Activated CD4-positive, alpha-beta memory T cell treated with anti-CD3 and anti-CD28 coated beads, Interleukin-2, amount 10 ng/mL, durations not matched to agents 7 days and 5 days (primary cell): ENCODE data around the gene IFI16. TPM values are rescaled to one million over a fixed set of nuclear protein-coding genes. Genes with fewer than 3 reads are reported as not detected.
A peak's percentile ranks its signal among the peaks of the same experiment; 100 is the strongest.
"Not testable (repeated sequence)": the region's sequence is repeated elsewhere in the genome, so short reads cannot be mapped to it uniquely, and the experiment has no call there.

ENCODE experiments used
- CTCF ChIA-PET: fragments of 350-600 bp; sonication (Branson Sonifier 250); formaldehyde crosslinking; loops from one replicate; lab custom pipeline; 2021; ENCODE audit warnings: antibody characterized with exemption, inconsistent platforms; lab: Charles Lee
- POLR2A ChIA-PET: fragments of 350-600 bp; sonication (Branson Sonifier 250); formaldehyde crosslinking; loops from one replicate; lab custom pipeline; 2021; ENCODE audit warnings: antibody characterized with exemption; lab: Charles Lee
- DNase-seq: peaks from one replicate; pipeline ENCODE4 v3.0.0-alpha.2; 2020
- H3K27ac Mint-ChIP-seq: one replicate; pipeline ENCODE4 v1.8.0; 2021; ENCODE audit warnings: mild to moderate bottlenecking, mixed read lengths
- H3K27me3 Mint-ChIP-seq: one replicate; pipeline ENCODE4 v1.8.0; 2021; ENCODE audit warnings: mixed read lengths
- H3K36me3 Mint-ChIP-seq: one replicate; pipeline ENCODE4 v1.8.0; 2021; ENCODE audit warnings: low read depth, mixed read lengths
- H3K4me1 Mint-ChIP-seq: one replicate; pipeline ENCODE4 v1.8.0; 2021; ENCODE audit warnings: mixed read lengths
- H3K4me3 Mint-ChIP-seq: one replicate; pipeline ENCODE4 v1.8.0; 2021; ENCODE audit warnings: mild to moderate bottlenecking, mixed read lengths
- H3K9me3 Mint-ChIP-seq: one replicate; pipeline ENCODE4 v1.8.0; 2021; ENCODE audit warnings: mixed read lengths
- total RNA-seq, 2 experiments: library from RNA; stranded (reverse); gene quantifications; one replicate each; pipeline ENCODE4 v1.2.3, GENCODE V29; 2021

The IFI16 gene
- total RNA-seq, 2 experiments from 2014 or later = 394 to 395 TPM

DNA sequence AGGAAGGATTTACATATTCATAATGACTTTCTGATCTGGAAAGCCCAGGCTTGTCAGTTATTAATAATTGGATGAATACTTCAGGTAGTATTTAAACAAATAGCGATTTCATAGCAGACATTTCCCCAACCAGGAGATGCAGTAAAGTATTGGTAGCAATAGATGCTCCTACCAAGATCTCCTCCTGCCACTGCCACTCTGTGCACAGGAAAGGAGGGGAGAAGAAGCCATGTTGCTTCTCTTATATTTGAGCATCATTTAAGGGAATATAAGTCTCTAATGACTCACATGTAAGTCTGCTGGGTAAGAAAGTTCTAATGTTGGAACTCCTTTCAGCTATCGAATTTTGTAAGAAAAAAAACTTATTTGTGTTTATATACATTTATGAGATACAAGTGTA is 420 bp upstream of the IFI16 start:
- ChIA-PET POLR2A (interaction anchor here (0.6 to 6.4 kb wide), 24 partner anchors 9 to 1253 kb away, joined by 3 to 260 read pairs (median 8); partner anchors contain the start of genes AIM2, DCAF8, PYHIN1 and TAGLN2), CTCF (interaction anchor here (1.1 to 2.6 kb wide), 8 partner anchors 9 to 215 kb away, joined by 3 to 15 read pairs (median 5); partner anchors contain the start of gene AIM2)
- H3K4me3 Mint-ChIP-seq = peak overlapping the region; percentile 99
- DNase-seq = no peak
- H3K27me3 Mint-ChIP-seq = no peaks in the 10 kb centered on the region
- peaks cover 38% of the 10 kb centered on the region for H3K4me1 Mint-ChIP-seq
- H3K36me3 Mint-ChIP-seq = peaks cover 59% of the 10 kb centered on the region
- peak overlapping the region; percentile 100 for H3K27ac Mint-ChIP-seq
- H3K9me3 Mint-ChIP-seq = no peaks in the 10 kb centered on the region

DNA sequence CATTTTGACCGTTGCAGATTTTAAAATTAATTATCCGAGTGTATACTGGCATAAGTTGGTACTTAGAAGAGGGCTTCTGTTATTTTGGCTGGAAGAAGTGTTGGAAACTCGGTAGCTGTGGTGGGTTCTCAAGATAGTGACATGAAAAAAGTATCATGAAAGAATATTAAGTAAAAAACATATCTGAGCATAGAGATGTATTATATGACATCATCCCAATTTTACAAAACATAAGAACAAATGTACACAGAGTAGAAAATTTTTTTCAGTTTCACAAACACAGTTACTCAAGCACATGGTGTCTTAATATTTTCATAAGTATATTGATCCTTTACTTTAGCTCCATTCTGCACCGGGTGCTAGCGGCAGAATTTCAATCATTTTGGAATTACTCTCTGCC is 684 bp downstream of the IFI16 start:
- H3K4me1 Mint-ChIP-seq = peaks cover 46% of the 10 kb centered on the region
- H3K27ac Mint-ChIP-seq = peak overlapping the region; percentile 100
- CTCF ChIA-PET = interaction anchor here (1.1 to 2.6 kb wide), 4 partner anchors 12 to 66 kb away, joined by 3 to 12 read pairs (median 8); partner anchors contain the start of gene AIM2
- no peaks in the 10 kb centered on the region for H3K9me3 Mint-ChIP-seq
- peak overlapping the region; percentile 99 for H3K4me3 Mint-ChIP-seq
- no peaks in the 10 kb centered on the region for H3K27me3 Mint-ChIP-seq
- H3K36me3 Mint-ChIP-seq = peaks cover 68% of the 10 kb centered on the region
- no peak for DNase-seq
- POLR2A ChIA-PET = interaction anchor here (0.6 to 6.4 kb wide), 13 partner anchors 8 to 1869 kb away, joined by 4 to 260 read pairs (median 19); partner anchors contain the start of genes AIM2, PYHIN1 and TAGLN2

DNA sequence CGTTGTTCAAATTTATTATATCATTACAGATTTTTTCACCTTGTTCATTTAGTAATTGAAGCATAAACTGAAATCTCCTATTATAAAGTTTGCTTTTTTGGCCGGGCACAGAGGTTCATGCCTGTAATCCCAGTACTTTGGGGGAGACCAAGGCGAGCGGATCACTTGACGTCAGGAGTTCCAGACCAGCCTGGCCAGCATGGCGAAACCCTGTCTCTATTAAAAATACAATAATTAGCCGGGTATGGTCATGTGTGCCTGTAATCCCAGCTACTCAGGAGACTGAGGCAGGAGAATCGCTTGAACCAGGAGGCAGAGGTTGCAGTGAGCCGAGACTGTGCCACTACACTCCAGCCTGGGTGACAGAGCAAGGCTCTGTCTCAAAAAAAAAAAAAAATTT is 1.3 kb downstream of the IFI16 start:
- CTCF ChIA-PET = interaction anchor here (2.5 to 2.6 kb wide), 2 partner anchors 58 to 65 kb away, joined by 10 to 12 read pairs; partner anchors contain the start of gene AIM2
- H3K4me1 Mint-ChIP-seq = peaks cover 46% of the 10 kb centered on the region
- not testable (repeated sequence) for H3K9me3 Mint-ChIP-seq

DNA sequence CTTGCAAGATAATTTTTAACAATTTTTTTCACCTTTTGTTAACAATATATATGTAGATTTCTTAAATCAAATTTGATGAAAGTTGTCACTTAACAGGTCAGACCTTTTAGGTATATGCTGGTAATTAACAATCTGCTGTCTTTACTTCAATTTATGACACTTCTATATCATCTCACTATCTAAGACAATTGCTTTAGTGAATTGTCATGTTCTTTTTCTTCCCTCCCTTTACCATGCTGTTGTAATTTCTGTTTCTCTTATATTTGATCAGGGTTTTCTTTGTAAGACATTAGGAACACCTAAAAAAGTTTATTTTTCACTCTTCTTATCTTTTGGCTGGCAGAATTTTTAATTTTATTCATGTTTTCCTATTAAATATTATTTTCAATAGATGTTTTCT is 2.0 kb downstream of the IFI16 start:
- POLR2A ChIA-PET = interaction anchor here (1.3 to 6.4 kb wide), 8 partner anchors 14 to 913 kb away, joined by 3 to 260 read pairs (median 24); partner anchors contain the start of genes AIM2, PYHIN1 and TAGLN2
- H3K36me3 Mint-ChIP-seq = peaks cover 76% of the 10 kb centered on the region
- CTCF ChIA-PET = interaction anchor here (0.9 to 2.1 kb wide), 2 partner anchors 57 to 65 kb away, joined by 4 to 6 read pairs; partner anchors contain the start of gene AIM2
- no peaks in the 10 kb centered on the region for H3K9me3 Mint-ChIP-seq
- H3K4me3 Mint-ChIP-seq = peak overlapping the region; percentile 87
- peaks cover 50% of the 10 kb centered on the region for H3K4me1 Mint-ChIP-seq
- no peaks in the 10 kb centered on the region for H3K27me3 Mint-ChIP-seq
- peak overlapping the region; percentile 96 for H3K27ac Mint-ChIP-seq
- DNase-seq = no peak

More for the DNA sequence above, 1.3 kb downstream of the IFI16 start:
- POLR2A ChIA-PET = interaction anchor here (1.9 to 6.4 kb wide), 9 partner anchors 15 to 913 kb away, joined by 6 to 260 read pairs (median 34); partner anchors contain the start of genes AIM2, PYHIN1 and TAGLN2
- Mint-ChIP-seq H3K4me3 (peak overlapping the region; percentile 99), H3K36me3 (peaks cover 69% of the 10 kb centered on the region), H3K27ac (peak overlapping the region; percentile 100)
- DNase-seq = peak; percentile 37
- not testable (repeated sequence) for H3K27me3 Mint-ChIP-seq

DNA sequence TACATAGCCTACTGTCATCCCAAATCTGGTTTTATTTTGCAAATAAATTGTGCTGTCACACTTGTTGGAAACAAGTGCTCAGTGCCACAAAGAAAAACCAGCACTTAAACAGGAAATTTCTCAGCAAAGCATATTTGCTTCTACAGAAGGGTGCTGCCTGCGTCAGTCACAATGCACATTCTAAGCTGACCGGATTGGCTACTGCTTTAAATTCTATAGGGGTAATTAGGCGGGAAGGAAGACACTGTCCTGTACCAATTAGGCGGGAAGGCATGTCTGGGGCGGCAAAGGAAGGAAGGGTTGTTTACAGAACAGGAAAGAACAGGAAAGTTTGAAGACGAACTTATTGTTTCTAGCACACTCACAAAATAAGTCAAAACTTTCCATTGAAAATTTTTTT is 2.8 kb downstream of the IFI16 start:
- ChIA-PET POLR2A (interaction anchor here (0.6 to 4.7 kb wide), 17 partner anchors 9 to 1250 kb away, joined by 3 to 170 read pairs (median 7); partner anchors contain the start of genes AIM2, DCAF8, PYHIN1 and TAGLN2), CTCF (interaction anchor here (0.9 to 2.1 kb wide), 2 partner anchors 56 to 64 kb away, joined by 4 to 6 read pairs; partner anchors contain the start of gene AIM2)
- H3K9me3 Mint-ChIP-seq = no peaks in the 10 kb centered on the region
- peak overlapping the region; percentile 87 for H3K4me3 Mint-ChIP-seq
- peaks cover 47% of the 10 kb centered on the region for H3K4me1 Mint-ChIP-seq
- H3K27me3 Mint-ChIP-seq = no peaks in the 10 kb centered on the region
- DNase-seq = peak; percentile 78
- peak overlapping the region; percentile 96 for H3K27ac Mint-ChIP-seq
- peaks cover 81% of the 10 kb centered on the region for H3K36me3 Mint-ChIP-seq

DNA sequence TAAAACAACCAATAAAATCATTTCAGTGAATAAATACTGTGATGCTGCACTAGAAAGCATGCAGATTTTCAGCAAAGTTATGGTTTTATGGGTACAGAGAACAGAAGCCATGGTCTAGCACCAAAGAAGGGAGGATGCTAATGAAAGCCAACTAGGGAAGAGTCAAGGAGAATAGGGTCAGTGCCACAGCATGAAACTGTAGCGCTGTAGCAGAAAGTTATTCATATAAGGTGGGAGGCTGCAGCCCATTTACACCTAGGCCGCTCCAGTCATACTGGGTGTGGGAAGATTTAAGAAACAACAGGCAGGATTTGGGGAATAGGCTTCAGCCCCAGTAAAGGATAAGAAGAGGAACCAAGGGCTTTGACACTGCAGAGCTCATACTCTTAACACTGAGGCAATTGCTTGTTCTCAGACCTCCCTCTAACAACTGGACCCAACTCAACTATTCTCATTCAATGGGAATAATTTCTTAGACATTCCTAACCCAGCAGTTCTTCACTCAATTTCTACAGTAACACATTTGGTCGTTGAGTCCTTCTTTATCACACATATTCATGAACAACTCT is 4.4 kb downstream of the IFI16 start:
- Mint-ChIP-seq H3K9me3 (no peaks in the 10 kb centered on the region), H3K27ac (peak overlapping the region; percentile 96), H3K27me3 (no peaks in the 10 kb centered on the region), H3K4me1 (peaks cover 47% of the 10 kb centered on the region), H3K36me3 (peaks cover 90% of the 10 kb centered on the region), H3K4me3 (peak overlapping the region; percentile 87)
- no peak for DNase-seq
- ChIA-PET CTCF (interaction anchor here (0.6 kb wide), 1 partner anchor 62 kb away, joined by 3 read pairs; no protein-coding TSS in a partner anchor), POLR2A (interaction anchor here (1.0 to 4.7 kb wide), 7 partner anchors 16 to 82 kb away, joined by 3 to 170 read pairs (median 9); partner anchors contain the start of genes AIM2 and PYHIN1)

DNA sequence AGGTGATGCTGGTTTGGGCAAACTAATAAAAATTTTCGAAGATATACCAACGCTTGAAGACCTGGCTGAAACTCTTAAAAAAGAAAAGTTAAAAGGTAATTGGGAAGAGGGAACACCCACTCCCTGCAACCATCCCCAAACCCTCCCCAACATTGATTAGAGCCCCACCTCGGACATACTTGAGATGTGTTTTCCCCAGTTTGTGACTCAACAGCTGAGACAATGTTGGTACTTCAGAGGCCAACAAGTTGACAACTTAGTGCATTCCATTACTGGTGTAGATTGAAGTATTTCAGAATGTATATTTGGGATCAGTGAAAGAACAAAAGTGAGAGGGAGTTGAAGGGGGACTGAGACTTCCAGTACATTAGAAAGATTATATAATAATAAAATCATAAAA is 5.1 kb downstream of the IFI16 start:
- ChIA-PET CTCF (interaction anchor here (1.8 kb wide), 1 partner anchor 57 kb away, joined by 6 read pairs; no protein-coding TSS in a partner anchor), POLR2A (interaction anchor here (1.0 to 4.7 kb wide), 8 partner anchors 12 to 195 kb away, joined by 3 to 170 read pairs (median 4); partner anchors contain the start of gene AIM2)
- no peaks in the 10 kb centered on the region for H3K9me3 Mint-ChIP-seq
- peaks cover 93% of the 10 kb centered on the region for H3K36me3 Mint-ChIP-seq
- H3K27me3 Mint-ChIP-seq = no peaks in the 10 kb centered on the region
- no peak for DNase-seq
- peak overlapping the region; percentile 87 for H3K4me3 Mint-ChIP-seq
- H3K27ac Mint-ChIP-seq = peak overlapping the region; percentile 96
- H3K4me1 Mint-ChIP-seq = peaks cover 55% of the 10 kb centered on the region

DNA sequence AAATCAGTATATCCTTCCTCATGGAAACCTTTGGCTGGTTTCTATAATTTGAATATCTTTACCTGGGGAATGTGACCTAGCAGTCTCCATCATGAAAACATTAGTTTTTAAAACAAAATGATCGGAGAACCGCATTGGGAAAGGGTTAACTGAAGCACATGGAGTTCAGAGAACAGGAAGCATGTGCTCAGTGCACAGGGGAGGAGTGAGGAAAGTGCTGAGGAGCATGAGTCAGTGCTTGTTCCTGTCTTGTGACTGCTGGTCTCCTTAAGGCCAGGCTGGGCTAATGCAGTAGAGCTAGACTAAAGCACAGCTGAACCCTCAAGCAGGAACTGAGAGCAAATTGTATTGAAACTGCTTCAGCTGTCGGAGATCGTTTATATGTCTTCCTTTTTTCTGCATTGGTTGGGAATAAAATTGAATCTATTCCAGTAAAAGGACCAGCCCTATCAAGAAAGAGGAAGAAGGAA is 5.8 kb downstream of the IFI16 start:
- peaks cover 61% of the 10 kb centered on the region for H3K4me1 Mint-ChIP-seq
- H3K27me3 Mint-ChIP-seq = no peaks in the 10 kb centered on the region
- peak overlapping the region; percentile 87 for H3K4me3 Mint-ChIP-seq
- H3K27ac Mint-ChIP-seq = peak overlapping the region; percentile 86
- peak; percentile 82 for DNase-seq
- peaks cover 93% of the 10 kb centered on the region for H3K36me3 Mint-ChIP-seq
- CTCF ChIA-PET = interaction anchor here (0.6 to 1.8 kb wide), 3 partner anchors 49 to 214 kb away, joined by 3 to 6 read pairs (median 4); no protein-coding TSS in a partner anchor
- POLR2A ChIA-PET = interaction anchor here (0.8 to 4.7 kb wide), 12 partner anchors 12 to 195 kb away, joined by 3 to 170 read pairs (median 4); partner anchors contain the start of gene AIM2
- no peaks in the 10 kb centered on the region for H3K9me3 Mint-ChIP-seq

DNA sequence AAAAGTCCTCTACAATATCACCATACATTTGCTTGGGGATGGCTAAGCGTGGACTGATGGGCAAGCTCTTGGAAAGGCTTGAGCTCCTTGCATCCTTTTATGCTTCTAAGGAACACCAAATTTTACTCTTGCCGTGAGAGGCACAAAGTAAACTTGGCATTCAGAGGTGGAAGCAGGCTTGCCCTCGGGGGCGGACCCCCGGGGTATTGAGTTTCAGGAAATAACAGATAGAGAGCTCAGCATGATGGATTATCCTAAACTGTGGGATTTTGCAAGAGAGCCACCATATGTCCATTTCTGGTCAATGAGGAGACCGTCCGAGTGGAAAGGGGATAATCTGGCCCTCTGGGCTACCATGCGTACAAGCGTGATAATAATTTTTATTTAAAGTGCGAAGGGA is 14.0 kb downstream of the IFI16 start:
- no peak for DNase-seq
- ChIA-PET POLR2A (no interaction called here), CTCF (interaction anchor here (0.7 kb wide), 1 partner anchor 494 kb away, joined by 3 read pairs; no protein-coding TSS in a partner anchor)
- H3K9me3 Mint-ChIP-seq = no peaks in the 10 kb centered on the region
- no peaks in the 10 kb centered on the region for H3K27me3 Mint-ChIP-seq
- peaks cover 87% of the 10 kb centered on the region for H3K4me1 Mint-ChIP-seq
- H3K27ac Mint-ChIP-seq = no peak overlapping the region
- H3K36me3 Mint-ChIP-seq = peaks cover 94% of the 10 kb centered on the region
- H3K4me3 Mint-ChIP-seq = no peak overlapping the region

DNA sequence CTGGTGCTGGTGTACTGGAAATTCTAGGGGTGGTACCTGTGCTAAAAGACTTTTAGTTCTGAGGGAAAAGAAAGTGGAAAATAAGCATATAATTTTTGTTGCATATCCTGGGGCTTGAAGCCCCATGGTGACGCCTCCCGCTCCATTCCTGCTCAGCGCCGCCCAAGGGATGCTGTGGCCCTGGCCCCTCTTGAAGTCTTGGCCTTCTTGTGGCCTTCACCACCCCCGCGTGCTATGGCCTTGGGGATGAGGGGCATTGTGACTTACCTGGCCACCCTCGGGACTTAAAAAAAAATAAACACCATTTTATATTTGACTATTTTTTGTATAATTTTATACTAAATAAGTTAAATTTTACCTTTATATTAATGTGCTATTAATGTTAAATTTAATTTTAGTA is 15.3 kb downstream of the IFI16 start:
- Mint-ChIP-seq H3K4me1 (peaks cover 85% of the 10 kb centered on the region), H3K36me3 (peaks cover 93% of the 10 kb centered on the region), H3K9me3 (no peaks in the 10 kb centered on the region), H3K27ac (no peak overlapping the region), H3K27me3 (no peaks in the 10 kb centered on the region), H3K4me3 (no peak overlapping the region)
- DNase-seq = no peak
- ChIA-PET POLR2A (interaction anchor here (0.9 to 1.1 kb wide), 2 partner anchors 29 to 51 kb away, joined by 3 to 4 read pairs; no protein-coding TSS in a partner anchor), CTCF (no interaction called here)

DNA sequence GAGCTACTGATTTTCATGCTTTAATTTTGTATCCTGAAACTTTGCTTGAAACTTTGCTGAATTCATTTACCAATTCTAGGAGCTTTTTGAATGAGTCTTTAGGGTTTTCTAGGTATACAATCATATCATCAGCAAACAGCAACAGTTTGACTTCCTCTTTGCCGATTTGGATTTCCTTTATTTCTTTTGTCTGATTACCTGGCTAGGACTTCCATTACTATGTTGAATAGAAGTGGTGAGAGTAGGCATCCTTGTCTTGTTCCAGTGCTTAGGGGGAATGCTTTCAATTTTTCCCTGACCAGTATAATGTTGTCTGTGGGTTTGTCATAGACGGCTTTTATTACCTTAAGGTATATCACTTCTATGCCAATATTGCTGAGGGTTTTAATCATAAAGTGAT is 17.1 kb downstream of the IFI16 start:
- POLR2A ChIA-PET = interaction anchor here (1.6 to 2.8 kb wide), 3 partner anchors 12 to 41 kb away, joined by 6 to 12 read pairs (median 6); partner anchors contain the start of gene IFI16
- H3K36me3 Mint-ChIP-seq = peaks cover 94% of the 10 kb centered on the region

DNA sequence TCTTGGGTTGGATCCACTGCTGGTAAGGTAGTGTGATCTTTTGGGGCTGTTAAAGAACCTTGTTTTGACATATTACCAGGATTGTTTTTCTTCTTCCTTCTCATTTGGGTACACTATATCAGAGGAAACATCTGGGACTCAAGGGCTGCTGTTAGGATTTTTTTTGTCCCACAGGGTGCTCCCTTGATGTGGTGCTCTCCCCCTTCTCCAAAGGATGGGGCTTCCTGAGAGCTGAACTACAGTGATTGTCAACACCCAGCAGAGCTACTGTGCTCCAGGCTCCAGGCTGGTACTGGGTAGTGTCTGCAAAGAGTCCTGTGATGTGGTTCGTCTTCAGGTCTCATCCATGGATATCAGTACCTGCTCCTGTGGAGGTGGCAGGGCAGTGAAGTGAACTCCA is 20.6 kb downstream of the IFI16 start:
- H3K27ac Mint-ChIP-seq = no peak overlapping the region
- CTCF ChIA-PET = no interaction called here

More for the DNA sequence above, 17.1 kb downstream of the IFI16 start:
- CTCF ChIA-PET = interaction anchor here (1.1 kb wide), 1 partner anchor 46 kb away, joined by 3 read pairs; no protein-coding TSS in a partner anchor
- DNase-seq, H3K9me3 Mint-ChIP-seq, H3K27me3 Mint-ChIP-seq: not testable (repeated sequence)
- peaks cover 78% of the 10 kb centered on the region for H3K4me1 Mint-ChIP-seq
- H3K4me3 Mint-ChIP-seq = peak overlapping the region; percentile 18
- H3K27ac Mint-ChIP-seq = peak overlapping the region; percentile 38

More for the DNA sequence above, 20.6 kb downstream of the IFI16 start:
- H3K4me3 Mint-ChIP-seq = no peak overlapping the region
- POLR2A ChIA-PET = interaction anchor here (1.2 to 1.9 kb wide), 2 partner anchors 21 to 23 kb away, joined by 3 to 7 read pairs; partner anchors contain the start of gene IFI16
- no peak for DNase-seq
- no peaks in the 10 kb centered on the region for H3K27me3 Mint-ChIP-seq
- H3K4me1 Mint-ChIP-seq = peaks cover 76% of the 10 kb centered on the region
- H3K36me3 Mint-ChIP-seq = peaks cover 95% of the 10 kb centered on the region
- no peaks in the 10 kb centered on the region for H3K9me3 Mint-ChIP-seq
